Ectodermal cell (in vitro differentiated cells): ENCODE results near the gene CFAP46.
"Not testable (repeated sequence)": the region's sequence is repeated elsewhere in the genome, so short reads cannot be mapped to it uniquely, and the experiment has no call there.

Experiments used
- H3K27ac ChIP-seq: 2 replicates; pipeline ENCODE4 v1.7.0; 2013; ENCODE audit warnings: mild to moderate bottlenecking, low read depth, low read length; ENCODE audit not compliant: insufficient read depth, poor library complexity, severe bottlenecking
- H3K27me3 ChIP-seq: 2 replicates; pipeline ENCODE4 v1.7.0; 2013; ENCODE audit warnings: mild to moderate bottlenecking, low read length; ENCODE audit not compliant: insufficient read depth, control insufficient read depth, poor library complexity, severe bottlenecking
- H3K36me3 ChIP-seq: one replicate; pipeline ENCODE4 v1.7.0; 2013; ENCODE audit warnings: low read length; ENCODE audit not compliant: control insufficient read depth, insufficient read depth
- H3K4me1 ChIP-seq: one replicate; pipeline ENCODE4 v1.7.0; 2013; ENCODE audit warnings: low read length; ENCODE audit not compliant: control insufficient read depth, insufficient read depth
- H3K4me3 ChIP-seq: 2 replicates; pipeline ENCODE4 v1.7.0; 2013; ENCODE audit warnings: low read depth, low read length, control low read depth; ENCODE audit not compliant: insufficient read depth
- H3K9me3 ChIP-seq: 2 replicates; pipeline ENCODE4 v1.7.0; 2013; ENCODE audit warnings: mild to moderate bottlenecking, low read length, moderate library complexity; ENCODE audit not compliant: control insufficient read depth
- WGBS, 2 experiments: methylation state at CpG; one replicate each; pipeline ENCODE4 v1.1.7; 2013; ENCODE audit warnings: missing lambda C conversion rate in 2 of 2; 5-methylcytosine and 5-hydroxymethylcytosine counted together

The CFAP46 gene

DNA sequence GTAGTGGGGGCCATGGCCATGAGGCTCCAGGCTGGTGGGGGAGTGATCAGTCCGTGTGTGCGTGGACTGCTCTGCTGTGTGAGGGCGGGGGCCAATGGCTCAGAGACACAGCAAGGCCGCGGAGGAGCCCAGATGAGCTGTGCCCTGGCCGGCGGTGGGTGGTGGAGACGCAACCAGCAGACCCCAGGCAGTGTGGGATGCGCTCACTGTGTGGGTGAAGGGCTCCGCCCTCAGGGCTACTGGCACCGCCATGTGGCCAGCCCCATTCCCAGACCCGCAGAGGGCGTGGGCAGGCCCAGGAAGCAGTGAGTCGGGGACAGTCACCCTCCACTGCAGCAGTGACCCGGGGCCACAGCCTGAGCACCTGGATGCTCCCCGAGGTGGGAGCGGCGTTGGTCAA is 165.5 kb downstream of the CFAP46 start:
- Histone ChIP-seq H3K9me3 (no peaks in the 10 kb centered on the region), H3K4me3 (no peak overlapping the region), H3K36me3 (no peaks in the 10 kb centered on the region), H3K27ac (no peak overlapping the region), H3K4me1 (no peaks in the 10 kb centered on the region), H3K27me3 (peaks cover 9% of the 10 kb centered on the region)
- WGBS, 2 experiments = 94 to 96% methylated on average over 18 of the region's 18 CpGs

- no peaks in the 10 kb centered on the region for H3K4me1 ChIP-seq
- H3K27ac ChIP-seq = no peak overlapping the region
- H3K36me3 ChIP-seq = no peaks in the 10 kb centered on the region
- WGBS, 2 experiments = 95% methylated on average over 18 of the region's 18 CpGs
- H3K27me3 ChIP-seq = peaks cover 3% of the 10 kb centered on the region
- H3K4me3 ChIP-seq = no peak overlapping the region
- no peaks in the 10 kb centered on the region for H3K9me3 ChIP-seq
Observed at GRCh38 chr10:132776186-132776585, 166.2 kb downstream of the CFAP46 start.

- Histone ChIP-seq H3K27me3 (no peaks in the 10 kb centered on the region), H3K36me3 (no peaks in the 10 kb centered on the region), H3K4me1 (no peaks in the 10 kb centered on the region), H3K9me3 (no peaks in the 10 kb centered on the region), H3K27ac (no peak overlapping the region), H3K4me3 (no peak overlapping the region)
- 65% methylated on average over 22 of the region's 22 CpGs for WGBS, 2 experiments
Observed at GRCh38 chr10:132774902-132775863, 167.2 kb downstream of the CFAP46 start.

GRCh38 chr10:132774181-132774901 is 168.0 kb downstream of the CFAP46 start:
- WGBS, 2 experiments = 69 to 72% methylated on average over 29 of the region's 29 CpGs
- no peaks in the 10 kb centered on the region for H3K9me3 ChIP-seq

DNA sequence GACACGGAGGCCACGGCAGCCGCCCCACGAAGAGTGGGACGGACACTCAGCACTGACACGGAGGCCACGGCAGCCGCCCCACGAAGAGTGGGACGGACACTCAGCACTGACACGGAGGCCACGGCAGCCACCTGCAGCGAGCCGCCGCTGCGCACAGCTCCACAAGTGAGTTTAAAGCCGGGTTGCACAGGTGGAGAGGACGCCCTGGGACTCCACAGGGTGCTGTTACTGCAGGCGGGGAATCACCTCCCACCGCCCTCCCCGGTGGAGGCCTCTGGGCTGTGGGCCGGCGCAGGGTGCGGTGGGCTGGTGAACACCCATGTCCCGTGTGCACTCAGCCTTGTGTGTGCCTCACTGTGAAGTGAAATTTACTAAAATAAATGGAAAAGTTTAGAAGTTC is 169.6 kb downstream of the CFAP46 start:
- WGBS, 2 experiments = 96% methylated on average over 20 of the region's 25 CpGs
- H3K4me3 ChIP-seq, H3K27ac ChIP-seq, H3K36me3 ChIP-seq, H3K27me3 ChIP-seq, H3K4me1 ChIP-seq, H3K9me3 ChIP-seq: not testable (repeated sequence)

More at GRCh38 chr10:132774181-132774901, 168.0 kb downstream of the CFAP46 start:
- H3K36me3 ChIP-seq = no peaks in the 10 kb centered on the region
- no peaks in the 10 kb centered on the region for H3K4me1 ChIP-seq
- H3K4me3 ChIP-seq = no peak overlapping the region
- no peaks in the 10 kb centered on the region for H3K27me3 ChIP-seq
- peak overlapping the region; percentile 6 for H3K27ac ChIP-seq

- WGBS, 2 experiments = 94 to 95% methylated on average over 44 of the region's 45 CpGs
- Histone ChIP-seq H3K27me3 (no peaks in the 10 kb centered on the region), H3K4me3 (no peak overlapping the region), H3K27ac (no peak overlapping the region), H3K9me3 (no peaks in the 10 kb centered on the region), H3K4me1 (no peaks in the 10 kb centered on the region), H3K36me3 (no peaks in the 10 kb centered on the region)
Observed at GRCh38 chr10:132770061-132771021, 172.0 kb downstream of the CFAP46 start.

- H3K4me3 ChIP-seq = no peak overlapping the region
- no peaks in the 10 kb centered on the region for H3K36me3 ChIP-seq
- no peaks in the 10 kb centered on the region for H3K27me3 ChIP-seq
- no peak overlapping the region for H3K27ac ChIP-seq
- H3K4me1 ChIP-seq = no peaks in the 10 kb centered on the region
- 96% methylated on average over 41 of the region's 41 CpGs for WGBS, 2 experiments
- H3K9me3 ChIP-seq = no peaks in the 10 kb centered on the region
Observed at GRCh38 chr10:132768346-132769248, 173.8 kb downstream of the CFAP46 start.

- H3K4me3 ChIP-seq = no peak overlapping the region
- no peaks in the 10 kb centered on the region for H3K36me3 ChIP-seq
- no peak overlapping the region for H3K27ac ChIP-seq
- no peaks in the 10 kb centered on the region for H3K27me3 ChIP-seq
- no peaks in the 10 kb centered on the region for H3K4me1 ChIP-seq
- no peaks in the 10 kb centered on the region for H3K9me3 ChIP-seq
- WGBS, 2 experiments = 95 to 96% methylated on average over 13 of the region's 13 CpGs
Observed at GRCh38 chr10:132766291-132766690, 176.1 kb downstream of the CFAP46 start.

- no peaks in the 10 kb centered on the region for H3K4me1 ChIP-seq
Observed at GRCh38 chr10:132765435-132765834, 176.9 kb downstream of the CFAP46 start.

More at GRCh38 chr10:132765435-132765834, 176.9 kb downstream of the CFAP46 start:
- no peaks in the 10 kb centered on the region for H3K27me3 ChIP-seq
- 90 to 91% methylated on average over 11 of the region's 11 CpGs for WGBS, 2 experiments
- H3K9me3 ChIP-seq = no peaks in the 10 kb centered on the region
- H3K36me3 ChIP-seq = no peaks in the 10 kb centered on the region
- H3K27ac ChIP-seq = no peak overlapping the region
- H3K4me3 ChIP-seq = no peak overlapping the region
